GM06990 (cell line): ENCODE data around the gene CPSF3.

Experiments
- DNase-seq: peaks from one replicate; pipeline ENCODE4 v3.0.0-alpha.2; 2011; ENCODE audit not compliant: insufficient read length; ENCODE audit errors: extremely low read depth
- H3K27me3 ChIP-seq: replicated peaks from 2 replicates; pipeline ENCODE4 v1.6.0; 2011; ENCODE audit warnings: low read length; ENCODE audit not compliant: control insufficient read depth, insufficient read depth
- H3K36me3 ChIP-seq: 2 replicates; pipeline ENCODE4 v1.5.1; 2011; ENCODE audit warnings: low read length; ENCODE audit not compliant: control insufficient read depth, insufficient read depth
- H3K4me3 ChIP-seq: replicated peaks from 2 replicates; pipeline ENCODE4 v1.5.1; 2011; ENCODE audit warnings: low read depth, mild to moderate bottlenecking, control low read depth, low read length
- TF ChIP-seq, protein P1 (sequence below): IDR thresholded peaks from 2 replicates; pipeline ENCODE4 v1.5.1; 2011; ENCODE audit warnings: low read length, control low read depth, mild to moderate bottlenecking, inconsistent platforms; ENCODE audit not compliant: insufficient read depth, poor library complexity, severe bottlenecking

Gene CPSF3

DNA sequence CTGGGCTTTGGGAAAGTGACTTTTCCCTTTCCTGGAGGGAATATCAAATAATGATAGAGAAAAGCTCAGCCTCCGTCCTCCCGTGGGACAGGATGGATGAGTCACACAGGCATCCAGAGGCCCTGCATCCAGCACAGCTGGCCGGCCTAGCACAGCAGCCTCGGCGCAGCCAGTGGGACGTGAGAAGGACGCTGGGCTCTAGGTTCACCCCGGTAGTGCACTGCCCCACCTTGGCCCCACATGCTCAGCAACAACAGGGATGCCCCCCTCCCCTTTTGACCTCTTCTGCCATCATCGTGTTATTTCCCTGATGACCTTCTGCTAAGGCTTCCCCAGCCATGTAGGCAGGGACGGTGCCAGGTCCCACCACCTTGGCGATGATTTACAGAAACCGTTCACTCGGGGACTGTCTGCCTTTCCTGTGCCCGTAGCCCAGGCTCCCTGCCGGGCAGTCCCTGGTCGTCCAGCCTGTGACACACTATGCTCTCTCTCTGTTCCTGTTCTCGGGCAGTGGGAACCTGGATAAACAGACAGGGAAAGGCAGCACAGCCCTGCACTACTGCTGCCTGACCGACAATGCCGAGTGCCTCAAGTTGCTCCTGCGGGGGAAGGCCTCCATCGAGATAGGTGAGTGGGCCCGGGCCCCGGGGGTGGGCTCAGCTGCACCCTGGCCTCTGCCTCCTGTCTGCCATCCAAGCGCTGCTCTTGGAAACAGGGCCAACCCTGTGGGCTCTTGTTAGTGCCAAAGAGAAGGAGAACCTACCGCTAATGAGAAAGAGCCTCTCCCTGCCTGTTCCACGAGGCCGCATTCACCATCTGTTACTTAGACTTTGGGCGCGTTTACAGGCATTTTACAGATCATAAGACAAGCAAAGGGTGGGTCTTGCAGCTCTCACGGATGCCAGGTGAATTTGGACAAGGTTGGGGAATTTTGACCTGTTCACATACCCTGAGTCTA, 44.7 kb upstream of the CPSF3 start:
- no peak for DNase-seq
- H3K4me3 ChIP-seq = no peak overlapping the region
- TF ChIP-seq, protein P1, sequence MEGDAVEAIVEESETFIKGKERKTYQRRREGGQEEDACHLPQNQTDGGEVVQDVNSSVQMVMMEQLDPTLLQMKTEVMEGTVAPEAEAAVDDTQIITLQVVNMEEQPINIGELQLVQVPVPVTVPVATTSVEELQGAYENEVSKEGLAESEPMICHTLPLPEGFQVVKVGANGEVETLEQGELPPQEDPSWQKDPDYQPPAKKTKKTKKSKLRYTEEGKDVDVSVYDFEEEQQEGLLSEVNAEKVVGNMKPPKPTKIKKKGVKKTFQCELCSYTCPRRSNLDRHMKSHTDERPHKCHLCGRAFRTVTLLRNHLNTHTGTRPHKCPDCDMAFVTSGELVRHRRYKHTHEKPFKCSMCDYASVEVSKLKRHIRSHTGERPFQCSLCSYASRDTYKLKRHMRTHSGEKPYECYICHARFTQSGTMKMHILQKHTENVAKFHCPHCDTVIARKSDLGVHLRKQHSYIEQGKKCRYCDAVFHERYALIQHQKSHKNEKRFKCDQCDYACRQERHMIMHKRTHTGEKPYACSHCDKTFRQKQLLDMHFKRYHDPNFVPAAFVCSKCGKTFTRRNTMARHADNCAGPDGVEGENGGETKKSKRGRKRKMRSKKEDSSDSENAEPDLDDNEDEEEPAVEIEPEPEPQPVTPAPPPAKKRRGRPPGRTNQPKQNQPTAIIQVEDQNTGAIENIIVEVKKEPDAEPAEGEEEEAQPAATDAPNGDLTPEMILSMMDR = no peak
- no peaks in the 10 kb centered on the region for H3K27me3 ChIP-seq
- H3K36me3 ChIP-seq = no peaks in the 10 kb centered on the region

DNA sequence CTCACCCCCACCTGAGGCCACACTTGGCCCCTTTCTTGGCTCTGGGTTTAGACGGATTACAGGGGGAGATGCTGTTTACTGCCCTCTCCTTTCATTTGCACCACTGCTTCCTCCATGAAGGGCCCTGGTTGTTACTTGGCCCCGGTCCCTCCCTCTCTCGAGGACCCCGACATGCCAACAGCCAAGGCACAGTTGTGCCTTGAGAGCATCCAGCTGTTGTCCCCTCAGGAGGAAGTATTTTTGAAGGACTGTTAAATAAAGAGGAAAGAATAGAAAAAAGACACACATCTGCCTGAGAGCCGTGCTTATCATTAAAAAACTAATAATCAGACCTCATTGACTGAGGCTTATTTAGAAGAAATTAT, 44.1 kb upstream of the CPSF3 start:
- no peak overlapping the region for H3K4me3 ChIP-seq
- no peaks in the 10 kb centered on the region for H3K27me3 ChIP-seq
- DNase-seq = no peak
- H3K36me3 ChIP-seq = no peaks in the 10 kb centered on the region
- TF ChIP-seq, protein P1 = no peak

DNA sequence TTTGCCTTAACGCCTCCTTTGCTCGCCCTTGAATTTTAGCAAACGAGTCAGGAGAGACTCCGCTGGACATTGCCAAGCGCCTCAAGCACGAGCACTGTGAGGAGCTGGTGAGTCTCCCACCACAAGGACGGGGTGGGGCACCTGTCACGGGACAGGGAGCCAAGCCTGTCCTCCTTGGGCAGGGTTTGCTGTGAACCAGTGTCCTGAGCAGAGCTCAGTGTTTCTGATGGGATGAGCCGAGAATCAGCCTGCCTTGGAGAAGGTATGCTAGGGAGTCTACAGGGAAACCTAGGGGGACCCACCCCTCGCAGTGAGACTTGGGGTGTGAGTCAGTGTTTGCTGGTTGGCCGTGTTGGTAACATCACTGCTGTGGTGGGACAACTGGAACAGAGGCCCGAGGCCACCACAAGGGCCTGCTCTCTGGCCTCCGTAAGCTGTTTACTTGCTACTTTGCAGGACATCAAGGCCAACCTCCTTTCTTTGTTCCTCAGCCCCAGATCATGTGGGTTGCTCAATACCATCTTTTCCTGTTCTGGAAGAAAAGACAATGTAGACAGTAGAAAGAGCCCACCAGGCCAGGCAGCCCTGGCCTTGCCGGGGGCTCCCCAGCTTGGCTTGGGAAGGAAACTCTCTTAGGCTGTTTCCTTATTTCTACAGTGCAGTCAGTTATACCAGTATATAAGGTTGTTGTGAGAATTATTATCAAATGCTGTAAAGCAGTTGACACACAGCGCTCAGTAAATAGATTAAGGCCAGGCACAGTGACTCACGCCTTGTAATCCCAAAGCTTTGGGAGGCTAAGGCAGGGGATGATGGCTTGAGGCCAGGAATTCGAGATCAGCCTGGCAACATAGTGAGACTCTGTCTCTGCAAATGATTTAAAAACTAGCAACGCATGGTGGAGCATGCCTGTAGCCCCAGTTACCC, 42.5 kb upstream of the CPSF3 start:
- Histone ChIP-seq H3K4me3 (no peak overlapping the region), H3K36me3 (no peaks in the 10 kb centered on the region), H3K27me3 (no peaks in the 10 kb centered on the region; the same call in 1 of the 2 replicates)
- TF ChIP-seq, protein P1 = no peak
- DNase-seq = no peak

DNA sequence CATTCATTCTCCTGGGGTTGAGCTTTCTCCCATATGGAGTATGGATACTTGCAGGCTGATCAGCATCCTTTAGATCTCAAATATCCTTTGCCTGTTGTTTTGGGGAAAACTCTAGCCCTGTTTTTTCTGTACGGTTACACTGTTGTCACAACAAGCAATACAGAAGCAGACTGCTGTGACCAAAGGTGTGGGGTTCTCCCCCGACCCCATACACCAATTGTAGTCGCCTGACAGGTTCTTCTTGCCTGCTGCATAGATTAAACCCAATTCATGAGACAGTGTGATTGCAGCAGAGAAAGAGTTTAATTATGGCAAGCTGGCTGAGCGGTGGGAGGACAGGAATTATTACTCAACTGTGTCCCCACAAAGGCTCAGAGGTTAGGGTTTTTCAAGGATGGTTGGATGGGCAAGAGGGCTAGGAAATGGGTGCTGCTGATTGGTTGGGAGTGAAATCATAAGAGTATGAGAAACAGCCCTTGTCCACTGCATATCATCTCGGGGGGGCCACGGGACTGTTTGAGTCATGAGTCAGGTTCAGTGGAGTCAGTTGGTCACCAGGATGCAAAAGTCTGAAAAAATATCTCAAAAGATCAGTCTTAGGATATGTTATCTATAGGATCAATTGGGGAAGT, 40.7 kb upstream of the CPSF3 start:
- TF ChIP-seq, protein P1 = no peak
- Histone ChIP-seq H3K4me3 (no peak overlapping the region), H3K36me3 (no peaks in the 10 kb centered on the region), H3K27me3 (no peaks in the 10 kb centered on the region; the same call in 1 of the 2 replicates)
- DNase-seq = no peak

DNA sequence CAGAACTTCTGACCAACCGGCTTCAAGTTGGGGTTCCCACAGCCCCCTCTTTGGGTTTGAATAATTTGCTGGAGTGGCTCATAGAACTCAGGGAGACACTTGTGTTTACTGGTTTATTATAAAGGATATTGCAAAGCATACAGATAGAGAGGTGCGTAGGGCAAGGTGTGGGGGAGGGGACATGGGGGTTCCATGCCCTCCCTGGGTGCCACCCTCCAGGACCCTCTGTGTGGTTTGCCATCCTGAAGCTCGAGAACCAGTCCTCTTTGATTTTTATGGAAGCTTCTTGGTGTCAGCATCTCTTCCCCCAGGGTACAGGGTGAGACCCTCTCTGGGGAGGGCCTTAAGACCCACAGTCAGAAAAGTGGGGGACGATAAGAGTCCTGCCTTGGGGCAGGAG, 38.9 kb upstream of the CPSF3 start:
- Histone ChIP-seq H3K4me3 (no peak overlapping the region), H3K36me3 (no peaks in the 10 kb centered on the region), H3K27me3 (no peaks in the 10 kb centered on the region; the same call in 1 of the 2 replicates)
- TF ChIP-seq, protein P1 = no peak
- no peak for DNase-seq
